H9 (cell line): ENCODE measurements around the gene MTHFD1L. TPM values are rescaled to one million over a fixed set of nuclear protein-coding genes. Genes with fewer than 3 reads are reported as not detected.
A peak's percentile ranks its signal among the peaks of the same experiment; 100 is the strongest.

Experiments used
- DNase-seq: peaks from one replicate; pipeline ENCODE4 v3.0.0-alpha.2; 2017
- H2AFZ ChIP-seq: one replicate; pipeline ENCODE4 v1.6.1; 2013; ENCODE audit warnings: mild to moderate bottlenecking, low read length, control low read depth, moderate library complexity
- H2AK5ac ChIP-seq: 2 replicates; pipeline ENCODE4 v1.6.1; 2013; ENCODE audit warnings: low read length, control low read depth, mixed read lengths; ENCODE audit not compliant: insufficient read length
- H2BK120ac ChIP-seq: one replicate; pipeline ENCODE4 v1.6.1; 2013; ENCODE audit warnings: low read depth, mild to moderate bottlenecking, low read length, control low read depth, inconsistent platforms; ENCODE audit not compliant: poor library complexity, severe bottlenecking
- H2BK12ac ChIP-seq: 2 replicates; pipeline ENCODE4 v1.6.1; 2013; ENCODE audit warnings: low read length, control low read depth, mixed read lengths, low read depth; ENCODE audit not compliant: insufficient read length
- H2BK15ac ChIP-seq: 2 replicates; pipeline ENCODE4 v1.6.1; 2013; ENCODE audit warnings: low read depth, low read length, control low read depth
- H2BK20ac ChIP-seq: one replicate; pipeline ENCODE4 v1.6.1; 2013; ENCODE audit warnings: low read depth, mild to moderate bottlenecking, low read length, control low read depth, inconsistent platforms; ENCODE audit not compliant: poor library complexity, severe bottlenecking
- H2BK5ac ChIP-seq: 2 replicates; pipeline ENCODE4 v1.6.1; 2013; ENCODE audit warnings: low read length, control low read depth, mixed read lengths; ENCODE audit not compliant: insufficient read length
- H3K14ac ChIP-seq: 2 replicates; pipeline ENCODE4 v1.6.1; 2013; ENCODE audit warnings: low read length, control low read depth; ENCODE audit not compliant: insufficient read depth
- H3K18ac ChIP-seq: 2 replicates; pipeline ENCODE4 v1.6.1; 2013; ENCODE audit warnings: low read depth, mild to moderate bottlenecking, mixed read lengths, low read length, control low read depth; ENCODE audit not compliant: insufficient read length
- H3K23ac ChIP-seq: 2 replicates; pipeline ENCODE4 v1.6.1; 2013; ENCODE audit warnings: low read length, control low read depth, mixed read lengths, low read depth; ENCODE audit not compliant: insufficient read length
- H3K23me2 ChIP-seq: 2 replicates; pipeline ENCODE4 v1.6.1; 2013; ENCODE audit warnings: low read depth, mild to moderate bottlenecking, mixed read lengths, low read length, control low read depth; ENCODE audit not compliant: insufficient read length, poor library complexity, severe bottlenecking
- H3K27ac ChIP-seq: 2 replicates; pipeline ENCODE4 v1.5.1; 2013; ENCODE audit warnings: low read length, control low read depth, mixed read lengths, low read depth; ENCODE audit not compliant: insufficient read length
- H3K27me3 ChIP-seq: 2 replicates; pipeline ENCODE4 v1.6.1; 2013; ENCODE audit warnings: low read length, control low read depth, inconsistent platforms; ENCODE audit not compliant: insufficient read depth
- H3K4ac ChIP-seq: 2 replicates; pipeline ENCODE4 v1.6.1; 2013; ENCODE audit warnings: low read depth, mild to moderate bottlenecking, control low read depth, inconsistent platforms, low read length, moderate library complexity
- H3K4me1 ChIP-seq: 2 replicates; pipeline ENCODE4 v1.6.1; 2013; ENCODE audit warnings: low read length, control low read depth, inconsistent platforms; ENCODE audit not compliant: insufficient read depth
- H3K4me2 ChIP-seq: 2 replicates; pipeline ENCODE4 v1.6.1; 2013; ENCODE audit warnings: low read length, control low read depth, mixed read lengths; ENCODE audit not compliant: insufficient read length, insufficient read depth
- H3K56ac ChIP-seq: 2 replicates; pipeline ENCODE4 v1.6.1; 2013; ENCODE audit warnings: low read depth, mild to moderate bottlenecking, mixed read lengths, low read length, control low read depth; ENCODE audit not compliant: insufficient read length
- H3K79me1 ChIP-seq: 2 replicates; pipeline ENCODE4 v1.6.1; 2013; ENCODE audit warnings: low read depth, mild to moderate bottlenecking, moderate library complexity, low read length, control low read depth, inconsistent platforms; ENCODE audit not compliant: insufficient read depth, poor library complexity, severe bottlenecking
- H3K79me2 ChIP-seq: 2 replicates; pipeline ENCODE4 v1.6.1; 2013; ENCODE audit warnings: low read length, control low read depth, inconsistent platforms; ENCODE audit not compliant: insufficient read depth
- H3K9ac ChIP-seq: 2 replicates; pipeline ENCODE4 v1.6.1; 2013; ENCODE audit warnings: low read length, control low read depth, mixed read lengths; ENCODE audit not compliant: insufficient read length; ENCODE audit errors: extremely low read depth
- H3K9me3 ChIP-seq: one replicate; pipeline ENCODE4 v1.6.1; 2013; ENCODE audit warnings: low read depth, low read length, inconsistent platforms; ENCODE audit not compliant: control insufficient read depth
- H3T11ph ChIP-seq: one replicate; pipeline ENCODE4 v1.6.1; 2013; ENCODE audit warnings: mild to moderate bottlenecking, low read length, control low read depth, inconsistent platforms
- H4K20me1 ChIP-seq: one replicate; pipeline ENCODE4 v1.6.1; 2013; ENCODE audit not compliant: control insufficient read depth, insufficient read length, insufficient read depth
- H4K5ac ChIP-seq: 2 replicates; pipeline ENCODE4 v1.6.1; 2013; ENCODE audit warnings: low read depth, mild to moderate bottlenecking, mixed read lengths, low read length, control low read depth; ENCODE audit not compliant: insufficient read length
- H4K8ac ChIP-seq: replicated peaks from 2 replicates; pipeline ENCODE4 v1.6.1; 2013; ENCODE audit warnings: low read length, control low read depth, mixed read lengths, low read depth; ENCODE audit not compliant: insufficient read length
- H4K91ac ChIP-seq: 2 replicates; pipeline ENCODE4 v1.6.1; 2013; ENCODE audit warnings: low read depth, mild to moderate bottlenecking, moderate library complexity, mixed read lengths, low read length, control low read depth; ENCODE audit not compliant: insufficient read length
- H3K27ac Mint-ChIP-seq, 3 experiments: 2 replicates in 2 of 3; 3 replicates in 1 of 3; pipeline ENCODE4 v1.8.0; 2020 to 2021; ENCODE audit warnings: mixed read lengths in 3 of 3, mild to moderate bottlenecking in 1 of 3, moderate library complexity in 1 of 3
- H3K27me3 Mint-ChIP-seq: 2 replicates; pipeline ENCODE4 v1.8.0; 2021; ENCODE audit warnings: low read depth, mild to moderate bottlenecking, moderate library complexity, mixed read lengths
- H3K36me3 Mint-ChIP-seq, 3 experiments: 2 replicates in 2 of 3; 3 replicates in 1 of 3; pipeline ENCODE4 v1.8.0; 2020 to 2021; ENCODE audit warnings: low read depth in 3 of 3, mixed read lengths in 3 of 3; ENCODE audit not compliant: insufficient read depth in 1 of 3
- H3K4me1 Mint-ChIP-seq, 2 experiments: 2 replicates each; pipeline ENCODE4 v1.8.0; 2020; ENCODE audit warnings: mixed read lengths in 2 of 2
- H3K4me3 Mint-ChIP-seq, 2 experiments: 2 replicates in 1 of 2; 3 replicates in 1 of 2; pipeline ENCODE4 v1.8.0; 2020 to 2021; ENCODE audit warnings: mild to moderate bottlenecking in 2 of 2, mixed read lengths in 2 of 2, moderate library complexity in 1 of 2
- H3K9me3 Mint-ChIP-seq, 2 experiments: 2 replicates in 1 of 2; 3 replicates in 1 of 2; pipeline ENCODE4 v1.8.0; 2020; ENCODE audit warnings: mild to moderate bottlenecking in 2 of 2, mixed read lengths in 2 of 2, moderate library complexity in 1 of 2
- WGBS: extraction: QIAGEN DNeasy Blood & Tissue Kit; methylation state at CpG from one replicate; pipeline ENCODE4 v1.1.7; 2013; ENCODE audit warnings: missing lambda C conversion rate, low lambda C conversion rate, mixed read lengths; ENCODE audit not compliant: insufficient read length; ENCODE audit errors: extremely low coverage; 5-methylcytosine and 5-hydroxymethylcytosine counted together
- total RNA-seq: library from RNA; stranded (reverse); gene quantifications from 2 replicates; pipeline ENCODE4 v1.2.1, GENCODE V29; 2021
- TF ChIP-seq, protein P1 (sequence below): fragments of 200-600 bp; sonication (generic); conservative IDR thresholded peaks from 3 replicates; pipeline ENCODE4 v1.8.0; 2021; ENCODE audit warnings: antibody characterized with exemption, mild to moderate bottlenecking

The MTHFD1L gene
- total RNA-seq, 1 experiment from 2014 or later, result 90.2 TPM

GRCh38 chr6:150894935-150895552, 29.5 kb downstream of the MTHFD1L start:
- peak overlapping the region; percentile 13; the same call in 1 of the 2 replicates for H3K14ac ChIP-seq
- no peaks in the 10 kb centered on the region for H4K20me1 ChIP-seq
- no peak overlapping the region for H3K4ac ChIP-seq
- WGBS, result no CpG with 5 or more reads among the region's 12 CpGs
- H2BK20ac ChIP-seq, result no peak overlapping the region
- Mint-ChIP-seq H3K9me3 (no peaks in the 10 kb centered on the region), H3K36me3 (peaks cover 20 to 67% (median 44%) of the 10 kb centered on the region in 3 experiments), H3K4me1 (peaks cover 2 to 6% of the 10 kb centered on the region in 2 experiments), H3K27me3 (no peaks in the 10 kb centered on the region), H3K4me3 (no peak overlapping the region), H3K27ac (peak overlapping the region in 1 of 3 experiments; percentile 73; a peak in 1 of 7 replicates)
- no peaks in the 10 kb centered on the region for H3K79me1 ChIP-seq
- H4K8ac ChIP-seq, result no peak overlapping the region
- no peak overlapping the region for H2AFZ ChIP-seq
- H4K91ac ChIP-seq, result no peak overlapping the region
- no peak overlapping the region for H2BK15ac ChIP-seq
- H3K23ac ChIP-seq, result no peak overlapping the region
- no peak for DNase-seq
- no peak overlapping the region for H2BK120ac ChIP-seq
- H2AK5ac ChIP-seq, result no peak overlapping the region
- no peaks in the 10 kb centered on the region for H3K9me3 ChIP-seq
- peaks cover 3% of the 10 kb centered on the region for H3K23me2 ChIP-seq
- H3K9ac ChIP-seq, result no peak overlapping the region
- H3K27ac ChIP-seq, result no peak overlapping the region
- no peak overlapping the region for H3K18ac ChIP-seq
- no peak overlapping the region for H2BK12ac ChIP-seq
- H3K4me1 ChIP-seq, result no peaks in the 10 kb centered on the region
- H3K56ac ChIP-seq, result no peak overlapping the region
- H3T11ph ChIP-seq, result no peak overlapping the region
- TF ChIP-seq, protein P1, sequence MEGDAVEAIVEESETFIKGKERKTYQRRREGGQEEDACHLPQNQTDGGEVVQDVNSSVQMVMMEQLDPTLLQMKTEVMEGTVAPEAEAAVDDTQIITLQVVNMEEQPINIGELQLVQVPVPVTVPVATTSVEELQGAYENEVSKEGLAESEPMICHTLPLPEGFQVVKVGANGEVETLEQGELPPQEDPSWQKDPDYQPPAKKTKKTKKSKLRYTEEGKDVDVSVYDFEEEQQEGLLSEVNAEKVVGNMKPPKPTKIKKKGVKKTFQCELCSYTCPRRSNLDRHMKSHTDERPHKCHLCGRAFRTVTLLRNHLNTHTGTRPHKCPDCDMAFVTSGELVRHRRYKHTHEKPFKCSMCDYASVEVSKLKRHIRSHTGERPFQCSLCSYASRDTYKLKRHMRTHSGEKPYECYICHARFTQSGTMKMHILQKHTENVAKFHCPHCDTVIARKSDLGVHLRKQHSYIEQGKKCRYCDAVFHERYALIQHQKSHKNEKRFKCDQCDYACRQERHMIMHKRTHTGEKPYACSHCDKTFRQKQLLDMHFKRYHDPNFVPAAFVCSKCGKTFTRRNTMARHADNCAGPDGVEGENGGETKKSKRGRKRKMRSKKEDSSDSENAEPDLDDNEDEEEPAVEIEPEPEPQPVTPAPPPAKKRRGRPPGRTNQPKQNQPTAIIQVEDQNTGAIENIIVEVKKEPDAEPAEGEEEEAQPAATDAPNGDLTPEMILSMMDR, result peak; percentile 36; the same call in 2 of the 3 replicates
- H4K5ac ChIP-seq, result no peak overlapping the region
- H3K4me2 ChIP-seq, result no peak overlapping the region
- H3K79me2 ChIP-seq, result no peaks in the 10 kb centered on the region
- H3K27me3 ChIP-seq, result no peaks in the 10 kb centered on the region
- no peak overlapping the region for H2BK5ac ChIP-seq
